IMR-90 (cell line): Measurements from ENCODE around the gene ANKRD65.

ENCODE experiments used
- CEBPB ChIP-seq: IDR thresholded peaks from 2 replicates; pipeline ENCODE4 v1.6.1; 2012; ENCODE audit warnings: low read depth, low read length, improper control_type of control experiment
- POLR2A ChIP-seq: IDR thresholded peaks from 2 replicates; pipeline ENCODE4 v1.6.1; 2012; ENCODE audit warnings: mild to moderate bottlenecking, low read depth, low read length
- RAD21 ChIP-seq: IDR thresholded peaks from 2 replicates; pipeline ENCODE4 v1.6.1; 2012; ENCODE audit warnings: low read length, improper control_type of control experiment
- RCOR1 ChIP-seq: IDR thresholded peaks from 2 replicates; pipeline ENCODE4 v1.6.1; 2012; ENCODE audit warnings: mild to moderate bottlenecking, low read length, improper control_type of control experiment; ENCODE audit not compliant: insufficient replicate concordance
- TF ChIP-seq, protein P1 (sequence below): conservative IDR thresholded peaks from 2 replicates; pipeline ENCODE4 v1.5.1; 2012; ENCODE audit warnings: mild to moderate bottlenecking, low read depth, low read length, improper control_type of control experiment

DNA sequence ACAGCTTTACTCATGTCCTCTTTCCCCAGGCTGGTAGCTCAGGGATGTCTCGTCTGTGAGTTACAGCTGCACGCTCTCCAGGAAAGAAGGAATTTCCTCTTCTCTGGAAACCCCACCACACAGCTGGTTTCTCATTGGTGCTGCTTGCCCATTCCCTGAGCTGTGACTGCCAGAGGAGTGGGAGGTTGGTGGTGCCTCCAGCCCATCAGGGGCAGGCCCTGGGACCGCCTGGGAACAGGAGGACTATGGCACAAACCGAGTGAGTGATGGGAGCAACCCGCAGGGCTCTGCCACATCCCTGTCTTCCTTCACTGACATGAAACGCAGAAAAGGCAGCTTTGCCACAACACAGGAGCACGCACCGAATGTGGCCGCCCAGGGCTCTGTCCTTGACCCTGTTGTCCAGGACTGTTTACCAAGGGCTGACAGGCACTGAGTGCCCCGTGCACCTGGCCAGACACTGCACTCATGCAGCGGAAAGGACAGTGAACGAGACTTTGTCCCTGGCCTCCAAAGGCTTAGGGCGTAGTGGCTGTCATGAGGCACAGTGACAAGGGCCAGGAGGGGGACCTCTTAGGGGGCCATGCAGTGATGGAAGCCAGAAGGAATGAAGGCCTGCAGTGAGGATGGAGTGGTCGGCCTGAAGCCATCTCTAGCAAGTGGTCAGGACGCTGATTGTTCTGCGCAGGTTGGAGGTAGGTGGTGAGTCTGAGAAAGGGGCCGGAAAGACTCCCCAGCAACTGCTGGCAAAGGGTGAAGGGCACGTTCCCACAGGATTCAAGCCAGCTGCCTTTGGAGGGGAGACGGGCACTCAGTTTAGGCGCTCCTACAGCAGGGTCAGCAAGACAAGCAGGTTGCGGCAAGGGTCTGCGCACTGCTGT lies 20.3 kb downstream of the ANKRD65 start:
- TF ChIP-seq RCOR1 (no peak), CEBPB (no peak), RAD21 (no peak), POLR2A (no peak)
- TF ChIP-seq, protein P1, sequence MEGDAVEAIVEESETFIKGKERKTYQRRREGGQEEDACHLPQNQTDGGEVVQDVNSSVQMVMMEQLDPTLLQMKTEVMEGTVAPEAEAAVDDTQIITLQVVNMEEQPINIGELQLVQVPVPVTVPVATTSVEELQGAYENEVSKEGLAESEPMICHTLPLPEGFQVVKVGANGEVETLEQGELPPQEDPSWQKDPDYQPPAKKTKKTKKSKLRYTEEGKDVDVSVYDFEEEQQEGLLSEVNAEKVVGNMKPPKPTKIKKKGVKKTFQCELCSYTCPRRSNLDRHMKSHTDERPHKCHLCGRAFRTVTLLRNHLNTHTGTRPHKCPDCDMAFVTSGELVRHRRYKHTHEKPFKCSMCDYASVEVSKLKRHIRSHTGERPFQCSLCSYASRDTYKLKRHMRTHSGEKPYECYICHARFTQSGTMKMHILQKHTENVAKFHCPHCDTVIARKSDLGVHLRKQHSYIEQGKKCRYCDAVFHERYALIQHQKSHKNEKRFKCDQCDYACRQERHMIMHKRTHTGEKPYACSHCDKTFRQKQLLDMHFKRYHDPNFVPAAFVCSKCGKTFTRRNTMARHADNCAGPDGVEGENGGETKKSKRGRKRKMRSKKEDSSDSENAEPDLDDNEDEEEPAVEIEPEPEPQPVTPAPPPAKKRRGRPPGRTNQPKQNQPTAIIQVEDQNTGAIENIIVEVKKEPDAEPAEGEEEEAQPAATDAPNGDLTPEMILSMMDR, result no peak
